GM13976 (cell line): ENCODE measurements around the gene EPHA2.

Experiments used
- DNase-seq: peaks from one replicate; pipeline ENCODE4 v3.0.0; 2012; ENCODE audit warnings: low spot score
- in situ Hi-C: fragments of 300-500 bp; cut with MboI; formaldehyde crosslinking; loops from one replicate; pipeline ENCODE4 v1.12.0; 2022; ENCODE audit warnings: low sequenced_read_pairs, mixed read lengths, inconsistent platforms; ENCODE audit not compliant: unreplicated experiment
- TF ChIP-seq, protein P1 (sequence below): IDR thresholded peaks from 2 replicates; pipeline ENCODE4 v1.5.1; 2012; ENCODE audit warnings: borderline replicate concordance, mild to moderate bottlenecking; ENCODE audit not compliant: insufficient read depth; ENCODE audit errors: extremely low read depth, missing control alignments, control extremely low read depth

The EPHA2 gene

DNA sequence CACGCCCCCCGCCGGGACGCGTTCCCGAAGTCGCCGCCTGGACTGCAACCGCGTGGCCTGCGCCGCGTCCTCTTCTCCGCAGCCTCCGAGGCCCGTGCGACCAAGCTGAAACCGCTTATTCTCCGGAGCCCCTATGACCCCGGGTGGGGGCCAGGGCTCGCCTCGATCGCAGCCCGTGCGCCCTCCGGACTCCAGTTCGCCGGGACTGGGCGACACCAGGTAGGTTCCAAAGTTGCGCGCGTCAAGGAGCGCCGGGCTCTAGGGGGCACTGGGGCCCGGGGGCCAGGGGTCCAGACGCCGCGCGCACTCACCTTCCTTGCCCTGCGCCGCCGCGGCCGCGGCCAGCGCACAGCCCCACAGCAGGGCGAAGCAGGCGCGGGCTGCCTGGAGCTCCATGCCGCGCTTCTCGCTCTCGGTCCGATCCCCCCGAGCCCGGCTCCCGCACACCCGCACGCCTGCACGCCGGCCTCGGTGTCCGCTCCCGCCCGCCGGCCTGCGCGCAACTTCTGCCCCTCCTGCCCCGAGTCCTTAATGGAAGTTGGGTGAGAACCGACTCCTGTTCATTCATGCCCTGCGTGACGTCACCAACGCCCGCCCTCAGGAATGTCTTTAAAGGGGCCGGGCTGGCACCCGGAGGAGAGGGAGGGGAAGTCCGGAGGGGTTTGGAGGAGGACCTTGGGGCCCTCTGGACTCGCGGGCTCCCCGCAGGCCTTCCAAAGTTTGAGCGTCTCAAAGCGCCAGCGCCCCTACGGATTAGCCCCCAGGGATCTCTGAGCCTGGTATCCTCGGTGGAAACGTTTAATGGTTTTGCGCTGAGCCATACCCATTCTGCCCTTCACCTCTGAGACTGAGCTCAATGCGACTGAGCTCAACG lies at the start of gene EPHA2:
Gene EPHA2, minus strand, starts transcription at position 533 of the 874 bp plus-strand sequence. Its CDS starts 137 bp downstream, at position 396.
- TF ChIP-seq, protein P1, sequence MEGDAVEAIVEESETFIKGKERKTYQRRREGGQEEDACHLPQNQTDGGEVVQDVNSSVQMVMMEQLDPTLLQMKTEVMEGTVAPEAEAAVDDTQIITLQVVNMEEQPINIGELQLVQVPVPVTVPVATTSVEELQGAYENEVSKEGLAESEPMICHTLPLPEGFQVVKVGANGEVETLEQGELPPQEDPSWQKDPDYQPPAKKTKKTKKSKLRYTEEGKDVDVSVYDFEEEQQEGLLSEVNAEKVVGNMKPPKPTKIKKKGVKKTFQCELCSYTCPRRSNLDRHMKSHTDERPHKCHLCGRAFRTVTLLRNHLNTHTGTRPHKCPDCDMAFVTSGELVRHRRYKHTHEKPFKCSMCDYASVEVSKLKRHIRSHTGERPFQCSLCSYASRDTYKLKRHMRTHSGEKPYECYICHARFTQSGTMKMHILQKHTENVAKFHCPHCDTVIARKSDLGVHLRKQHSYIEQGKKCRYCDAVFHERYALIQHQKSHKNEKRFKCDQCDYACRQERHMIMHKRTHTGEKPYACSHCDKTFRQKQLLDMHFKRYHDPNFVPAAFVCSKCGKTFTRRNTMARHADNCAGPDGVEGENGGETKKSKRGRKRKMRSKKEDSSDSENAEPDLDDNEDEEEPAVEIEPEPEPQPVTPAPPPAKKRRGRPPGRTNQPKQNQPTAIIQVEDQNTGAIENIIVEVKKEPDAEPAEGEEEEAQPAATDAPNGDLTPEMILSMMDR = no peak
- peak; percentile 45 for DNase-seq
- in situ Hi-C loops = no loop called here

DNA sequence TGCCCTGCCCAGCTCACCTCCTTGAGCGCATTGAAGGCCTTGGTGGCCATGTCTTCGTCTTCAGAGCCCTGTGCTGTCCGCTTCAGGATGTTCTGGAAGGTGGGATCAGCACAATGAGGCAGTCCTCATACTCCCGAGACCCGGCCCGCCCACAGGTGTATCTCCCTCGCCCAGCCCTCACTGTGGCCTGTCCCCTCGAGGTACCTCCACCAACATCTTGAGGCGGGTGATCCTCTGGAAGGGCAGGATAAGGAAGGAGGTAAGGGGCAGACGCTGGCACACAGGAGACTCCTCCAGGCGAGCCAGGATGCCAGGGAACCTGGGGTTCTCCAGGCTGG lies 49.4 kb upstream of the EPHA2 start:
- in situ Hi-C loops = no loop called here
- no peak for DNase-seq
- TF ChIP-seq, protein P1 = no peak

DNA sequence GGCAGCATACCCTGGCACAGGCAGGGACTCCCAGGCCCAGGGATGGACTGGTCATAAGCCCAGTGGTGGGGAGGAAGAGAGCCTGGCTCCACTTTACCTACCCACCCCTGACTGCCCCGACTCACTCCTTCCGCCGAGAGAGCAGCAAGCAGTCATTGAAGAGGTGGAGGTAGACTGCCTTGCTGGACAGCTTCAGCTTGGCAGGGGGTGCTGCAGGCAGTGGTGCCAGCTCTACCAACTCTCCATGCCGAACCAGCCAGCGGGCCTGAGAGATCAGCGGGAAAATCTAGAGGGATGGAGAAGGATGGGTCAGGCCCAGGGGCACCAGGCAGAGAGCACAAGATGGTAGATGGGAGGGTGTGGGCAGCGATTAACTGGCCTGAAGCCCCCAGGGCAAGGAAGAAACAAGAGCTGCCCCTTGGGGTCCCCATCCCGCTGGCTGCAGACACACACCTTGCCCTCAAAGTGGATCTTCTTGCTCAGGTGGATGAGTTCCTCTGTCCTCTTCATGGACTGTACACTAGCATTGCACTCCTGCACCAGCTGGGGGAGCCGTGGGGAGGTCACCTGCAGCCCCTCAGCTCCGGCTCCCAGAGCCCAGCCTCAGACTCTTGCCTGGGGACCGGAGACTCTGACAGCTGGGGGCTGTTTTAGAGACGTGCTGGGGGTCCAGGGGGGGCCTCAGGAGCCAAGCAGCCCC lies 48.9 kb upstream of the EPHA2 start:
- DNase-seq = peak; percentile 64
- TF ChIP-seq, protein P1 = peak; percentile 48
- in situ Hi-C loops = no loop called here

DNA sequence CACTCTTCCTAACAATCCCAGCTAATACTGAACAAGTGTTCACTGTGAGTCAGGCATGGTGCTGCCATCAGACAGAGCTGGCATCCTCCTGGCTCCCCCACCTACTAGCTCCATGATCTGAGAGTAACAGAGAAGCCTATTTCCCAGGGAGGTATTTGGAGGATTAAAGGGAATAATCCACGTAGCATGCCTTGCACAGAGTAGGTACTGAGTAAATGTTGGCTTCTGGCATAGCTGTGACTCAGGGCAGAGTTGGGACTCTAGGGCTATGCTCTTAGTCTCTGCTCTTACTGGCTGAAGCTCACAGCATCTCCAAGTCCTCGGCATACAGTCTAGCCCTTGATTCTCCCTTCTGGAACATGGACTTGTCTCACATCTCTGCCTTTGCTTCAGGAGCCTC lies 48.3 kb upstream of the EPHA2 start:
- in situ Hi-C loops = no loop called here
- DNase-seq = no peak
- TF ChIP-seq, protein P1 = no peak

DNA sequence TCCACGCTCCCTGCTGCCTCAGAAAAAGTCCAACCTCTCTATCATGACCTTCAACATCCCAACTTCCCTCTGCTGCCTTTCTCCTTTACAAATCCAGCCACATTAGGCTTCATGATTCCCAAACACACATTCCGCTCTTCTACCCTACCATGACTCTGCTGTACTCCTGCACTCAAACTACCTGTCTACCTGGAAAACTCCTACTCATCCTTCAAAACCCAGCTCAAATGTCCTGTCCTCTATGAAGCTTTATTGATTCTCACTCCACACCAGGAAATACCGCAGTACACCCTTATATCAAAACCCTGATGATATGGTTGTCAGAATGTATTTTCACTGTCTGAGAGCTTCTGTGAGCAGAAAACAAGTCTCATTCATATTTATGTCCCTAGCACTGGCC lies 47.7 kb upstream of the EPHA2 start:
- TF ChIP-seq, protein P1 = no peak
- DNase-seq = no peak
- in situ Hi-C loops = no loop called here

DNA sequence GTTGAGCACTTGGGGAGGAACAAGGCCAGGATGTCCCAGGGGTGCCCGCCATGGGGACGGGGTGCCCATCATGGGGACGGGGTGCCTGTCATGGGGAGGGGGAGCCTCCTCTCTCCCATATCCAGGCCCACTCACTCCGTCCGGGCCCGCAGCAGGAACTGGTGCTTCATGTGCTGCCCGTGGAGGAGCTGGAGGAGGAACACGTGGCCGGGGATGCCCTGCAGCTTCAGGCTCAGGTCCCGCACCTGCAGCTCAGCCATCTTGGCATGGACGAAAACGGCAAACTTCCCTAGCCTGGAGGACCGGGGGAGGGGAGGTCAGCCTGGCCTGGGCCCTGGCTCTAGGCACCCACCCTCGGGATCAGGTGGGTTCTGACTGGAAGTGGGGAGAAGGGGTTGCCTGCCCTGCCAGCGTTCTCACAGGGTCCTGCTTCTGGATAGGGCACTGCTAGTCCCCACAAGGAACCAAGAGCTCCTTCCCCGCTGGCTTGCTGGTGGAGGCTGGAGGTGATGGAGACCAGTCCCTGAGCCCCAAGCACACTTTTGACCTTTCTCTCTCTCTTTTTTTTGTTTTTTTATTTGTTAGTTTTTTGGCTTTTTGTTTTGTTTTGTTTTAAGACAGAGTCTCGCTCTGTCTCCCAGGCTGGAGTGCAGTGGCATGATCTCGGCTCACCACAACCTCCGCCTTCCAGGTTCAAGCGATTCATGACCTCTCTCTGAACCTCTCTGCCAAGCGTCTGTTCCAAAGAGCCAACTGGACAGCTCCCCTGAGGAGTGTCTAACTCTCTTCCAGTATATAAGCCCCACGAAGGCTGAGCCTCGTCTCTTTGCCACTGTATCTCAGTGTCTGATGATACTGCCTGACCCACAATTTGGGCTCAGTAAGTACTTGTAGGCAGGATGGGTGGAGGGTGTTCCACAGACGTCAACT lies 46.7 kb upstream of the EPHA2 start:
- in situ Hi-C loops = no loop called here

More for the DNA sequence above, 46.7 kb upstream of the EPHA2 start:
- TF ChIP-seq, protein P1 = no peak
- DNase-seq = no peak
